Measurements from ENCODE around the gene PPP1R13B. TPM values are rescaled to one million over a fixed set of nuclear protein-coding genes. Genes with fewer than 3 reads are reported as not detected.

PPP1R13B gene
- total RNA-seq, 6 experiments from 2014 or later: 5.1 to 6.2 (median 5.5) TPM

GRCh38 chr14:103725739-103726395 lies 121.5 kb downstream of the PPP1R13B start:
- Mint-ChIP-seq H3K4me1 (ENCODE audit: low read depth) (peaks cover 8% of the 10 kb centered on the region), H3K27ac (no peak overlapping the region), H3K27me3 (ENCODE audit: insufficient read depth) (no peaks in the 10 kb centered on the region; the same call in 1 of the 2 replicates), H3K36me3 (ENCODE audit: low read depth) (peaks cover 7% of the 10 kb centered on the region; the same call in 1 of the 2 replicates), H3K9me3 (no peaks in the 10 kb centered on the region), H3K4me3 (no peak overlapping the region)
- no peak for TF ChIP-seq CTCF (IDR thresholded peaks at IDR 0.05)
- no peak for DNase-seq

GRCh38 chr14:103725001-103725682 lies 122.2 kb downstream of the PPP1R13B start:
- Mint-ChIP-seq H3K27me3 (ENCODE audit: insufficient read depth) (no peaks in the 10 kb centered on the region; the same call in 1 of the 2 replicates), H3K36me3 (ENCODE audit: low read depth) (peaks cover 7% of the 10 kb centered on the region; the same call in 1 of the 2 replicates), H3K27ac (no peak overlapping the region), H3K4me1 (ENCODE audit: low read depth) (peaks cover 8% of the 10 kb centered on the region), H3K4me3 (no peak overlapping the region), H3K9me3 (no peaks in the 10 kb centered on the region)
- DNase-seq: no peak
- TF ChIP-seq CTCF (IDR thresholded peaks at IDR 0.05): no peak

GRCh38 chr14:103724116-103724515 lies 123.3 kb downstream of the PPP1R13B start:
- H3K4me3 Mint-ChIP-seq: no peak overlapping the region
- TF ChIP-seq CTCF (IDR thresholded peaks at IDR 0.05): no peak
- no peak for DNase-seq
- H3K4me1 Mint-ChIP-seq (ENCODE audit: low read depth): peaks cover 8% of the 10 kb centered on the region
- H3K27ac Mint-ChIP-seq: no peak overlapping the region
- no peaks in the 10 kb centered on the region for H3K9me3 Mint-ChIP-seq
- peaks cover 7% of the 10 kb centered on the region; the same call in 1 of the 2 replicates for H3K36me3 Mint-ChIP-seq (ENCODE audit: low read depth)
- no peaks in the 10 kb centered on the region; the same call in 1 of the 2 replicates for H3K27me3 Mint-ChIP-seq (ENCODE audit: insufficient read depth)

GRCh38 chr14:103723748-103724081 lies 123.7 kb downstream of the PPP1R13B start:
- TF ChIP-seq CTCF (IDR thresholded peaks at IDR 0.05): no peak

GRCh38 chr14:103721334-103722120 lies 125.8 kb downstream of the PPP1R13B start:
- Mint-ChIP-seq H3K9me3 (no peaks in the 10 kb centered on the region), H3K27me3 (ENCODE audit: insufficient read depth) (no peaks in the 10 kb centered on the region; the same call in 1 of the 2 replicates), H3K4me3 (no peak overlapping the region), H3K36me3 (ENCODE audit: low read depth) (peaks cover 13% of the 10 kb centered on the region), H3K4me1 (ENCODE audit: low read depth) (peaks cover 23% of the 10 kb centered on the region), H3K27ac (peak overlapping the region; percentile 5; the same call in 1 of the 2 replicates)
- TF ChIP-seq CTCF (IDR thresholded peaks at IDR 0.05): peak; percentile 31; the same call in 1 of the 2 replicates
- DNase-seq: no peak

More at GRCh38 chr14:103723748-103724081, 123.7 kb downstream of the PPP1R13B start:
- Mint-ChIP-seq H3K9me3 (no peaks in the 10 kb centered on the region), H3K4me3 (no peak overlapping the region), H3K27ac (no peak overlapping the region), H3K36me3 (ENCODE audit: low read depth) (peaks cover 4% of the 10 kb centered on the region; the same call in 1 of the 2 replicates), H3K27me3 (ENCODE audit: insufficient read depth) (no peaks in the 10 kb centered on the region; the same call in 1 of the 2 replicates), H3K4me1 (ENCODE audit: low read depth) (peaks cover 8% of the 10 kb centered on the region)
- DNase-seq: no peak
